ENCODE measurements around the gene PEX26.

Gene PEX26

GRCh38 chr22:18079706-18080233 is 2.0 kb downstream of the PEX26 start:
- peaks cover 31% of the 10 kb centered on the region for H3K4me1 Mint-ChIP-seq
- H3K9me3 Mint-ChIP-seq: no peaks in the 10 kb centered on the region
- no peak for TF ChIP-seq CTCF (IDR thresholded peaks at IDR 0.05; ENCODE audit: unreplicated experiment in 3 of 3)
- peak overlapping the region; percentile 83 to 97 (median 86) for H3K4me3 Mint-ChIP-seq
- H3K36me3 Mint-ChIP-seq (ENCODE audit: low read depth): peaks cover 48% of the 10 kb centered on the region
- H3K27me3 Mint-ChIP-seq (ENCODE audit: low read depth): no peaks in the 10 kb centered on the region
- H3K27ac Mint-ChIP-seq: no peak overlapping the region

GRCh38 chr22:18081416-18081815 is 3.6 kb downstream of the PEX26 start:
- TF ChIP-seq CTCF (IDR thresholded peaks at IDR 0.05; ENCODE audit: unreplicated experiment in 3 of 3): no peak
- H3K9me3 Mint-ChIP-seq: no peaks in the 10 kb centered on the region
- peaks cover 60% of the 10 kb centered on the region for H3K36me3 Mint-ChIP-seq (ENCODE audit: low read depth)
- peak overlapping the region in 2 of 3 experiments; percentile 5 to 55 for H3K4me3 Mint-ChIP-seq
- peaks cover 31% of the 10 kb centered on the region for H3K4me1 Mint-ChIP-seq
- no peak overlapping the region for H3K27ac Mint-ChIP-seq
- no peaks in the 10 kb centered on the region for H3K27me3 Mint-ChIP-seq (ENCODE audit: low read depth)

GRCh38 chr22:18082467-18082866 is 4.7 kb downstream of the PEX26 start:
- Mint-ChIP-seq H3K4me1 (peaks cover 25% of the 10 kb centered on the region), H3K9me3 (no peaks in the 10 kb centered on the region), H3K36me3 (ENCODE audit: low read depth) (peaks cover 66% of the 10 kb centered on the region), H3K27me3 (ENCODE audit: low read depth) (no peaks in the 10 kb centered on the region), H3K27ac (peak overlapping the region in 1 of 3 experiments; percentile 38), H3K4me3 (peak overlapping the region; percentile 18 to 55 (median 22))
- TF ChIP-seq CTCF (IDR thresholded peaks at IDR 0.05; ENCODE audit: unreplicated experiment in 3 of 3): no peak

- H3K4me3 Mint-ChIP-seq: no peak overlapping the region
- peaks cover 75% of the 10 kb centered on the region for H3K36me3 Mint-ChIP-seq (ENCODE audit: low read depth)
- H3K27me3 Mint-ChIP-seq (ENCODE audit: low read depth): no peaks in the 10 kb centered on the region
- no peaks in the 10 kb centered on the region for H3K9me3 Mint-ChIP-seq
- no peak for TF ChIP-seq CTCF (IDR thresholded peaks at IDR 0.05; ENCODE audit: unreplicated experiment in 3 of 3)
- H3K27ac Mint-ChIP-seq: no peak overlapping the region
- peaks cover 20% of the 10 kb centered on the region for H3K4me1 Mint-ChIP-seq
These were observed 5.6 kb downstream of the PEX26 start for GRCh38 chr22:18083406-18083805.

- H3K27me3 Mint-ChIP-seq (ENCODE audit: low read depth): no peaks in the 10 kb centered on the region
- H3K9me3 Mint-ChIP-seq: no peaks in the 10 kb centered on the region
- H3K36me3 Mint-ChIP-seq (ENCODE audit: low read depth): peaks cover 73% of the 10 kb centered on the region
- no peak overlapping the region for H3K27ac Mint-ChIP-seq
- no peak for TF ChIP-seq CTCF (IDR thresholded peaks at IDR 0.05; ENCODE audit: unreplicated experiment in 3 of 3)
- no peak overlapping the region for H3K4me3 Mint-ChIP-seq
- H3K4me1 Mint-ChIP-seq: peaks cover 13% of the 10 kb centered on the region
These were observed 7.4 kb downstream of the PEX26 start for GRCh38 chr22:18085188-18085587.

GRCh38 chr22:18087350-18087855 is 9.6 kb downstream of the PEX26 start:
- Mint-ChIP-seq H3K9me3 (no peaks in the 10 kb centered on the region), H3K4me1 (peaks cover 15% of the 10 kb centered on the region), H3K27me3 (ENCODE audit: low read depth) (no peaks in the 10 kb centered on the region), H3K27ac (no peak overlapping the region), H3K36me3 (ENCODE audit: low read depth) (peaks cover 65% of the 10 kb centered on the region), H3K4me3 (no peak overlapping the region)
- no peak for TF ChIP-seq CTCF (IDR thresholded peaks at IDR 0.05; ENCODE audit: unreplicated experiment in 3 of 3)
